H1 (cell line): ENCODE measurements around the gene CTBP2. TPM values are rescaled to one million over a fixed set of nuclear protein-coding genes. Genes with fewer than 3 reads are reported as not detected.

Experiments used
- CTCF ChIA-PET: fragments of 300-600 bp; sonication (Branson Sonifier 250); formaldehyde crosslinking; loops from one replicate; lab custom pipeline; 2021; ENCODE audit not compliant: partially characterized antibody; lab: Charles Lee
- POLR2A ChIA-PET: fragments of 300-600 bp; sonication (Branson Sonifier 250); formaldehyde crosslinking; loops from one replicate; lab custom pipeline; 2021; ENCODE audit warnings: inconsistent platforms; ENCODE audit not compliant: partially characterized antibody; lab: Charles Lee
- DNase-seq, 2 experiments: peaks; one replicate each; pipeline versions ENCODE4 v3.0.0 to v3.0.0-alpha.2; 2010 to 2022; ENCODE audit warnings: low spot score in 2 of 2, low read depth in 1 of 2, mixed read lengths in 1 of 2
- FAIRE-seq: peaks from 2 replicates; lab custom pipeline; 2011; peaks lifted over from hg19 to GRCh38; lab: Jason Lieb, UNC
- H2AFZ ChIP-seq: 2 replicates; pipeline ENCODE4 v1.8.1; 2012; ENCODE audit warnings: low read length, inconsistent platforms
- H2AK5ac ChIP-seq: 2 replicates; pipeline ENCODE4 v1.6.1; 2013; ENCODE audit warnings: low read depth, low read length
- H2BK120ac ChIP-seq: replicated peaks from 2 replicates; pipeline ENCODE3; 2013; ENCODE audit warnings: low read depth, low read length, inconsistent platforms
- H2BK12ac ChIP-seq: 2 replicates; pipeline ENCODE4 v1.6.1; 2013; ENCODE audit warnings: low read depth, low read length
- H2BK15ac ChIP-seq: 2 replicates; pipeline ENCODE4 v1.6.1; 2013; ENCODE audit warnings: low read length
- H2BK20ac ChIP-seq: 2 replicates; pipeline ENCODE4 v1.6.1; 2013; ENCODE audit warnings: low read length
- H2BK5ac ChIP-seq: 2 replicates; pipeline ENCODE4 v1.6.1; 2013; ENCODE audit warnings: low read depth, low read length
- H3K14ac ChIP-seq: 2 replicates; pipeline ENCODE4 v1.6.1; 2013; ENCODE audit warnings: inconsistent platforms; ENCODE audit not compliant: insufficient read length
- H3K18ac ChIP-seq: 2 replicates; pipeline ENCODE4 v1.6.1; 2013; ENCODE audit warnings: low read length; ENCODE audit errors: extremely low read depth
- H3K23ac ChIP-seq: 2 replicates; pipeline ENCODE4 v1.6.1; 2013; ENCODE audit warnings: inconsistent platforms; ENCODE audit not compliant: insufficient read length
- H3K23me2 ChIP-seq: 2 replicates; pipeline ENCODE4 v1.6.1; 2013; ENCODE audit warnings: low read depth, low read length
- H3K27ac ChIP-seq: 2 replicates; pipeline ENCODE4 v1.6.1; 2011; ENCODE audit warnings: low read depth, low read length, inconsistent platforms
- H3K27me3 ChIP-seq, 4 experiments: replicated peaks in 1 of 4; 1 replicate in 1 of 4; 2 replicates in 3 of 4; pipeline versions ENCODE4 v1.6.1 to v1.8.1; 2011 to 2013; ENCODE audit warnings: low read length in 3 of 4, mild to moderate bottlenecking in 3 of 4, inconsistent platforms in 2 of 4, mixed read lengths in 2 of 4, moderate library complexity in 1 of 4; ENCODE audit not compliant: control insufficient read depth in 3 of 4, insufficient read depth in 3 of 4; ENCODE audit errors: extremely low read depth in 1 of 4
- H3K36me3 ChIP-seq, 4 experiments: 2 replicates each; pipeline versions ENCODE4 v1.6.1 to v1.8.1; 2011 to 2013; ENCODE audit warnings: mild to moderate bottlenecking in 4 of 4, low read length in 3 of 4, moderate library complexity in 2 of 4, control low read depth in 1 of 4, inconsistent platforms in 1 of 4; ENCODE audit not compliant: insufficient read depth in 4 of 4, control insufficient read depth in 2 of 4
- H3K4ac ChIP-seq: replicated peaks from 2 replicates; pipeline ENCODE3; 2013; ENCODE audit warnings: low read length, low read depth, mixed read lengths, inconsistent platforms; ENCODE audit not compliant: insufficient read length
- H3K4me1 ChIP-seq, 4 experiments: replicated peaks in 1 of 4; 1 replicate in 1 of 4; 2 replicates in 3 of 4; pipeline versions ENCODE4 v1.6.1 to v1.8.1; 2011 to 2013; ENCODE audit warnings: low read length in 3 of 4, inconsistent platforms in 2 of 4, mixed read lengths in 1 of 4; ENCODE audit not compliant: insufficient read depth in 4 of 4, control insufficient read depth in 3 of 4
- H3K4me2 ChIP-seq, 2 experiments: 2 replicates each; pipeline versions ENCODE4 v1.6.1 to v1.8.1; 2011 to 2013; ENCODE audit warnings: low read depth in 2 of 2, low read length in 2 of 2, control low read depth in 1 of 2, inconsistent platforms in 1 of 2, mild to moderate bottlenecking in 1 of 2; ENCODE audit not compliant: insufficient read depth in 1 of 2
- H3K4me3 ChIP-seq, 4 experiments: fragments of 200-600, 300-600 bp in 1 of 4; sonication (generic), shearing (Covaris generic), sonication (Bioruptor Twin) in 1 of 4; 2 replicates each; pipeline versions ENCODE4 v1.5.1 to v1.8.1; 2011 to 2016; ENCODE audit warnings: low read length in 4 of 4, low read depth in 3 of 4, control low read depth in 2 of 4, inconsistent platforms in 2 of 4, mild to moderate bottlenecking in 2 of 4, mixed read lengths in 1 of 4, moderate library complexity in 1 of 4; ENCODE audit not compliant: insufficient read depth in 2 of 4; ENCODE audit errors: extremely low read depth in 1 of 4
- H3K56ac ChIP-seq: replicated peaks from 2 replicates; pipeline ENCODE3; 2013; ENCODE audit warnings: low read depth, mild to moderate bottlenecking, mixed read lengths, low read length, inconsistent platforms; ENCODE audit not compliant: insufficient read length
- H3K79me1 ChIP-seq: 2 replicates; pipeline ENCODE4 v1.6.1; 2013; ENCODE audit warnings: low read depth, low read length, control low read depth
- H3K79me2 ChIP-seq, 2 experiments: 2 replicates each; pipeline versions ENCODE4 v1.6.1 to v1.8.1; 2012 to 2013; ENCODE audit warnings: low read length in 2 of 2, mild to moderate bottlenecking in 2 of 2, inconsistent platforms in 1 of 2; ENCODE audit not compliant: insufficient read depth in 2 of 2, control insufficient read depth in 1 of 2
- H3K9ac ChIP-seq, 4 experiments: replicated peaks in 1 of 4; 1 replicate in 1 of 4; 2 replicates in 3 of 4; pipeline versions ENCODE4 v1.6.1 to v1.8.1; 2011 to 2013; ENCODE audit warnings: low read depth in 3 of 4, low read length in 3 of 4, control low read depth in 2 of 4, mild to moderate bottlenecking in 2 of 4, moderate library complexity in 2 of 4, inconsistent platforms in 1 of 4; ENCODE audit errors: extremely low read depth in 1 of 4
- H3K9me3 ChIP-seq, 2 experiments: 2 replicates each; pipeline versions ENCODE4 v1.6.1 to v1.8.1; 2012 to 2013; ENCODE audit warnings: mild to moderate bottlenecking in 2 of 2, moderate library complexity in 2 of 2, control low read depth in 1 of 2, inconsistent platforms in 1 of 2, low read depth in 1 of 2, low read length in 1 of 2, mixed read lengths in 1 of 2; ENCODE audit not compliant: insufficient read depth in 2 of 2
- H4K20me1 ChIP-seq, 2 experiments: replicated peaks in 1 of 2; 2 replicates each; pipeline versions ENCODE3 to v1.8.1; 2011 to 2013; ENCODE audit warnings: inconsistent platforms in 2 of 2, low read length in 2 of 2, mild to moderate bottlenecking in 1 of 2; ENCODE audit not compliant: insufficient read depth in 2 of 2, control insufficient read depth in 1 of 2
- H4K5ac ChIP-seq: 2 replicates; pipeline ENCODE4 v1.6.1; 2013; ENCODE audit warnings: low read length, low read depth, mixed read lengths, inconsistent platforms; ENCODE audit not compliant: insufficient read length
- H4K8ac ChIP-seq: 2 replicates; pipeline ENCODE4 v1.8.0; 2013; ENCODE audit warnings: mild to moderate bottlenecking, moderate library complexity, low read length, inconsistent platforms; ENCODE audit not compliant: insufficient read depth; ENCODE audit errors: extremely low read depth
- H4K91ac ChIP-seq: replicated peaks from 2 replicates; pipeline ENCODE3; 2013; ENCODE audit warnings: low read length, mixed read lengths, inconsistent platforms; ENCODE audit not compliant: insufficient read length
- CHD1 ChIP-seq: IDR thresholded peaks from 2 replicates; pipeline ENCODE4 v1.6.1; 2012; ENCODE audit warnings: low read depth, low read length, improper control_type of control experiment
- FOSL1 ChIP-seq: IDR thresholded peaks from 2 replicates; pipeline ENCODE4 v1.6.1; 2011; ENCODE audit warnings: mild to moderate bottlenecking, low read depth, low read length, moderate library complexity; ENCODE audit not compliant: insufficient read depth
- GABPA ChIP-seq: IDR thresholded peaks from 2 replicates; pipeline ENCODE4 v1.6.1; 2011; ENCODE audit warnings: mild to moderate bottlenecking, low read length, moderate library complexity, borderline replicate concordance; ENCODE audit not compliant: insufficient read depth
- GTF2F1 ChIP-seq: IDR thresholded peaks from 2 replicates; pipeline ENCODE4 v1.6.1; 2012; ENCODE audit warnings: low read depth, low read length, improper control_type of control experiment, borderline replicate concordance
- JUN ChIP-seq: IDR thresholded peaks from 2 replicates; pipeline ENCODE4 v1.6.1; 2011; ENCODE audit warnings: low read depth, mild to moderate bottlenecking, improper control_type of control experiment, low read length
- POLR2AphosphoS5 ChIP-seq: IDR thresholded peaks from 2 replicates; pipeline ENCODE4 v1.6.1; 2011; ENCODE audit warnings: low read depth, low read length
- RFX5 ChIP-seq: IDR thresholded peaks from 2 replicates; pipeline ENCODE4 v1.6.1; 2011; ENCODE audit warnings: low read depth, low read length, improper control_type of control experiment, borderline replicate concordance
- TEAD4 ChIP-seq: IDR thresholded peaks from 2 replicates; pipeline ENCODE4 v1.6.1; 2012; ENCODE audit warnings: low read depth, low read length, inconsistent platforms, mixed read lengths
- WGBS, 2 experiments: shearing (Covaris generic) in 1 of 2; methylation state at CpG; one replicate each; pipeline versions ENCODE4 v1.1.6 to v1.1.7; 2013 to 2015; ENCODE audit warnings: low lambda C conversion rate in 2 of 2, mixed read lengths in 2 of 2, inconsistent platforms in 1 of 2, low coverage in 1 of 2, missing lambda C conversion rate in 1 of 2; ENCODE audit not compliant: insufficient replicate concordance in 2 of 2, insufficient coverage in 1 of 2, insufficient read length in 1 of 2; ENCODE audit errors: extremely low coverage in 1 of 2, missing lambda C conversion rate in 1 of 2; 5-methylcytosine and 5-hydroxymethylcytosine counted together
- polyA plus RNA-seq, 7 experiments: library from polyadenylated mRNA; depleted of rRNA in 3 of 7; stranded (reverse) in 5 of 7; unstranded in 2 of 7; fragments of >200 nt in 5 of 7; fragments of 200-250 nt in 2 of 7; gene quantifications; 1 replicate in 5 of 7; 2 replicates in 1 of 7; 4 replicates in 1 of 7; pipeline versions ENCODE4 v1.2.1 to v1.2.3, GENCODE V29; 2011 to 2013; ENCODE audit warnings: missing spikeins in 2 of 7, mixed read lengths in 2 of 7
- total RNA-seq: library from RNA; stranded (reverse); fragmentation: NEBNext Ultra II Directional; extraction: Animal tissue kit (Norgen Biotek cat#: 25700); gene quantifications from 2 replicates; pipeline ENCODE4 v1.2.1, GENCODE V29; 2021
- TF ChIP-seq, protein P1 (sequence below), 3 experiments: IDR thresholded peaks; 1 replicate in 2 of 3; 2 replicates in 1 of 3; pipeline versions ENCODE4 v1.5.1 to v1.6.1; 2011; ENCODE audit warnings: low read length in 3 of 3, mild to moderate bottlenecking in 3 of 3, inconsistent platforms in 2 of 3, low read depth in 1 of 3, moderate library complexity in 1 of 3; ENCODE audit not compliant: insufficient read depth in 1 of 3; ENCODE audit errors: control extremely low read depth in 1 of 3
- TF ChIP-seq, protein P2 (sequence below): IDR thresholded peaks from 2 replicates; pipeline ENCODE4 v1.6.1; 2012; ENCODE audit warnings: low read length, inconsistent platforms

The CTBP2 gene
- total and polyA plus RNA-seq, 2 of the 8 experiments (the other 6 are each of a cell fraction or from before 2014, with no cell fraction given) = 208 to 221 TPM

DNA sequence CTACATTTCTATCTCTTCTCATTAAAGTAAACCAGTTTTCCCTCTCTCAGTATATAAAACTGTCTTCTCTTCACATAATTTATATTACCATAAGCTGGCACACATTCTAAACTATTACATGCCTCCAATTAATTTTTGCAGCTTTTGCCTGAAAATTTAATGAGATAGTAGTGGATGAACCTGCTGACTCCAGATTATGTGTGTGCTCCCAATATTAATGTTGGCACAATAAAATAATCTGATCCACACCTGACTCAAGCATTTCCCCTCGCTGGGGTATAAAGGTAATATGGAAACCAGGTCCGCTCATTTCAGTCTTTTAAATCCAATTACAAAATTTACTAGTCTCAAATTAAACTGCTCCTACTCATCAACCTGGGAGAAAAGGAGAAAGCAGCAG, 63.4 kb downstream of the CTBP2 start:
- Histone ChIP-seq H4K20me1 (peaks cover 71 to 82% of the 10 kb centered on the region in 2 experiments), H3K27me3 (no peaks in the 10 kb centered on the region), H3K4me1 (peaks cover 6 to 30% (median 16%) of the 10 kb centered on the region in 4 experiments; a peak in 6 of 7 replicates), H3K27ac (no peak overlapping the region), H2AFZ (no peak overlapping the region), H4K8ac (no peak overlapping the region), H3K18ac (no peak overlapping the region), H3K4me3 (no peak overlapping the region), H2BK15ac (no peak overlapping the region), H2BK20ac (no peak overlapping the region), H3K79me2 (peaks cover 42 to 100% of the 10 kb centered on the region in 2 experiments), H3K14ac (no peak overlapping the region), H2BK12ac (no peak overlapping the region), H4K5ac (no peak overlapping the region), H3K56ac (no peak overlapping the region), H3K4me2 (no peak overlapping the region), H2BK5ac (no peak overlapping the region), H3K9ac (no peak overlapping the region), H3K79me1 (peaks cover 36% of the 10 kb centered on the region), H4K91ac (no peak overlapping the region), H3K36me3 (peaks cover 3 to 31% (median 10%) of the 10 kb centered on the region in 4 experiments; a peak in 7 of 8 replicates), H3K4ac (no peak overlapping the region), H3K23ac (no peak overlapping the region), H3K23me2 (no peaks in the 10 kb centered on the region), H3K9me3 (no peaks in the 10 kb centered on the region), H2AK5ac (no peak overlapping the region), H2BK120ac (no peak overlapping the region)
- DNase-seq (no peak), FAIRE-seq (no peak)
- 96% methylated on average over 2 of the region's 2 CpGs; no CpG with 5 or more reads in 1 of the 2 experiments for WGBS, 2 experiments
- ChIA-PET CTCF (interaction anchor here (0.9 to 2.4 kb wide), 4 partner anchors 8 to 105 kb away, joined by 3 to 6 read pairs (median 3); no protein-coding TSS in a partner anchor), POLR2A (no interaction called here)
- TF ChIP-seq TEAD4 = no peak
- TF ChIP-seq GABPA = no peak
- TF ChIP-seq POLR2AphosphoS5 = no peak
- no peak for TF ChIP-seq FOSL1
- no peak for TF ChIP-seq GTF2F1
- TF ChIP-seq, protein P1, sequence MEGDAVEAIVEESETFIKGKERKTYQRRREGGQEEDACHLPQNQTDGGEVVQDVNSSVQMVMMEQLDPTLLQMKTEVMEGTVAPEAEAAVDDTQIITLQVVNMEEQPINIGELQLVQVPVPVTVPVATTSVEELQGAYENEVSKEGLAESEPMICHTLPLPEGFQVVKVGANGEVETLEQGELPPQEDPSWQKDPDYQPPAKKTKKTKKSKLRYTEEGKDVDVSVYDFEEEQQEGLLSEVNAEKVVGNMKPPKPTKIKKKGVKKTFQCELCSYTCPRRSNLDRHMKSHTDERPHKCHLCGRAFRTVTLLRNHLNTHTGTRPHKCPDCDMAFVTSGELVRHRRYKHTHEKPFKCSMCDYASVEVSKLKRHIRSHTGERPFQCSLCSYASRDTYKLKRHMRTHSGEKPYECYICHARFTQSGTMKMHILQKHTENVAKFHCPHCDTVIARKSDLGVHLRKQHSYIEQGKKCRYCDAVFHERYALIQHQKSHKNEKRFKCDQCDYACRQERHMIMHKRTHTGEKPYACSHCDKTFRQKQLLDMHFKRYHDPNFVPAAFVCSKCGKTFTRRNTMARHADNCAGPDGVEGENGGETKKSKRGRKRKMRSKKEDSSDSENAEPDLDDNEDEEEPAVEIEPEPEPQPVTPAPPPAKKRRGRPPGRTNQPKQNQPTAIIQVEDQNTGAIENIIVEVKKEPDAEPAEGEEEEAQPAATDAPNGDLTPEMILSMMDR (IDR thresholded peaks at IDR 0.05; ENCODE audit: control extremely low read depth in 1 of 3, insufficient read depth in 1 of 3, low read depth in 1 of 3, low read length in 3 of 3) = no peak
- TF ChIP-seq, protein P2, sequence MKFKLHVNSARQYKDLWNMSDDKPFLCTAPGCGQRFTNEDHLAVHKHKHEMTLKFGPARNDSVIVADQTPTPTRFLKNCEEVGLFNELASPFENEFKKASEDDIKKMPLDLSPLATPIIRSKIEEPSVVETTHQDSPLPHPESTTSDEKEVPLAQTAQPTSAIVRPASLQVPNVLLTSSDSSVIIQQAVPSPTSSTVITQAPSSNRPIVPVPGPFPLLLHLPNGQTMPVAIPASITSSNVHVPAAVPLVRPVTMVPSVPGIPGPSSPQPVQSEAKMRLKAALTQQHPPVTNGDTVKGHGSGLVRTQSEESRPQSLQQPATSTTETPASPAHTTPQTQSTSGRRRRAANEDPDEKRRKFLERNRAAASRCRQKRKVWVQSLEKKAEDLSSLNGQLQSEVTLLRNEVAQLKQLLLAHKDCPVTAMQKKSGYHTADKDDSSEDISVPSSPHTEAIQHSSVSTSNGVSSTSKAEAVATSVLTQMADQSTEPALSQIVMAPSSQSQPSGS = no peak
- no peak for TF ChIP-seq RFX5
- no peak for TF ChIP-seq CHD1
- no peak for TF ChIP-seq JUN
